ENCODE results near the gene CDC16. TPM values are rescaled to one million over a fixed set of nuclear protein-coding genes. Genes with fewer than 3 reads are reported as not detected.

The CDC16 gene
- total and polyA plus RNA-seq, 12 donors: 29.2 to 162 (median 55.2) TPM

DNA sequence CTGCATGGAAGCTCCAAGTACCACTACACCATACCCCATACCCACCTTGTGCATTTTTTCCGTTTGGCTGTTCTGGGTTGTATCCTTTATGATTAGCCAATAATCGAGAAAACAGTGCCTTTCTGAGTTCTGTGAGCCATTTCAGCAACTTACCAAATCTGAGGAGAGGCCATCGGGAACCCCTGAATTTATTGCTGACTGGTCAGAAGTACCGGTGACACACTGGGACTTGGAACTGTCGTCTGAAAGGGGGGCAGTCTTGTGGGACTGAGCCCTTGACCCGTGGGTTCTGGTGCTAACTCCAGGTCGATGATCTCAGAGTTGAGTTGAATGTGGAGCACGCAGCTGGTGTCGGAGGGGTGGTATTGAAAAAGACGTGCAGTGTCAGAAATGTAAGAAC, 61.8 kb downstream of the CDC16 start:
- no peak for TF ChIP-seq POLR2A (IDR thresholded peaks at IDR 0.05)
- TF ChIP-seq, protein P1, sequence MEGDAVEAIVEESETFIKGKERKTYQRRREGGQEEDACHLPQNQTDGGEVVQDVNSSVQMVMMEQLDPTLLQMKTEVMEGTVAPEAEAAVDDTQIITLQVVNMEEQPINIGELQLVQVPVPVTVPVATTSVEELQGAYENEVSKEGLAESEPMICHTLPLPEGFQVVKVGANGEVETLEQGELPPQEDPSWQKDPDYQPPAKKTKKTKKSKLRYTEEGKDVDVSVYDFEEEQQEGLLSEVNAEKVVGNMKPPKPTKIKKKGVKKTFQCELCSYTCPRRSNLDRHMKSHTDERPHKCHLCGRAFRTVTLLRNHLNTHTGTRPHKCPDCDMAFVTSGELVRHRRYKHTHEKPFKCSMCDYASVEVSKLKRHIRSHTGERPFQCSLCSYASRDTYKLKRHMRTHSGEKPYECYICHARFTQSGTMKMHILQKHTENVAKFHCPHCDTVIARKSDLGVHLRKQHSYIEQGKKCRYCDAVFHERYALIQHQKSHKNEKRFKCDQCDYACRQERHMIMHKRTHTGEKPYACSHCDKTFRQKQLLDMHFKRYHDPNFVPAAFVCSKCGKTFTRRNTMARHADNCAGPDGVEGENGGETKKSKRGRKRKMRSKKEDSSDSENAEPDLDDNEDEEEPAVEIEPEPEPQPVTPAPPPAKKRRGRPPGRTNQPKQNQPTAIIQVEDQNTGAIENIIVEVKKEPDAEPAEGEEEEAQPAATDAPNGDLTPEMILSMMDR (IDR thresholded peaks at IDR 0.05): no peak
- H3K36me3 ChIP-seq (replicated peaks in 1 of 2): peaks cover 0 to 34% of the 10 kb centered on the region in 2 donors
- no peak overlapping the region for H3K4me3 ChIP-seq
- H3K27ac ChIP-seq: no peak overlapping the region
- no peaks in the 10 kb centered on the region for H3K4me1 ChIP-seq (replicated peaks in 1 of 2)
- no peak for DNase-seq
- no peaks in the 10 kb centered on the region for H3K9me3 ChIP-seq (replicated peaks in 1 of 3)
- intact Hi-C loops (cut with DNase I): no loop called here
- WGBS, 4 donors: 78 to 89% (median 80%) methylated on average over 10 of the region's 10 CpGs
- no peaks in the 10 kb centered on the region for H3K27me3 ChIP-seq

DNA sequence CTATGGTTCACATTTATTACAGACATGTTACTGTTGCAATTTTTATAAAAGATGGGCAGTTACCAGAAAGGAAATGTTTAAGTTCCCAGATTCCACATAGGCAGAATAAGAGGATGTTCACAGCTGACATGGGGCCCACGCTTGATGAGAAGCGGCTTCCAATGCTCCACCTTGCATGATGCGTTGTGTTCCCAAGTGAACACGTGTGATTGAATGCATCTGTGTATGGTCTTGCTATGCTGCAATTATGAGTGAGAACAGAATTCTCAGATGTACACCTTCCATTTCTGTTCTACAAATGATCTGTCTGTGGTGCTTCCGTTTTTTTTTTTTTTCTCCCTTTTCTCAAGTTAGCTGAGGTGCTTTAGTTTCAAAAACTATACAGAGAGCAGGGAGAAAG, 62.2 kb downstream of the CDC16 start:
- H3K27me3 ChIP-seq: no peaks in the 10 kb centered on the region

DNA sequence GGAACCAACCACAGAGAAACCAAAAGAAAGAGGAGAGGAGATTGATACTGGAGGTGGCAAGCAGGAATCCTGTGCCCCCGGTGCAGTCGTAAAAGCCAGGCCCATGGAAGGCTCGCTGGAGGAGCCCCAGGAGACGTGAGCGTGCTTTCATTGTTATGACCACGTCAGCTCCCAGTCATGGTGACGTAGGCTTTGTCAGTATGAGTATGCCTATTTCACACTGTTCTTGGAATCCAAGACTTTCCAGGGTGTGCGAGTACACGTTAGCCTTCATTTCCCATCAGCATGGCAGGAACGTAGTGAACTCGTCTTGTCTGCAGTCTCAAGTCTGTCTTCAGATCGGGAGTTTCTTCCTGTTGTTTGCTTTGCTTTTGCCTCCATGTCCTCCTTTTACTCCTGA, 64.2 kb downstream of the CDC16 start:
- Histone ChIP-seq H3K4me3 (no peak overlapping the region), H3K4me1 (replicated peaks in 1 of 2) (no peaks in the 10 kb centered on the region), H3K27ac (no peak overlapping the region), H3K36me3 (replicated peaks in 1 of 2) (peaks cover 0 to 45% of the 10 kb centered on the region in 2 donors), H3K9me3 (replicated peaks in 1 of 3) (no peaks in the 10 kb centered on the region), H3K27me3 (no peaks in the 10 kb centered on the region)
- no peak for DNase-seq
- no peak for TF ChIP-seq POLR2A (IDR thresholded peaks at IDR 0.05)
- TF ChIP-seq, protein P1 (IDR thresholded peaks at IDR 0.05): no peak
- WGBS, 4 donors: 89 to 93% (median 92%) methylated on average over 12 of the region's 12 CpGs
- intact Hi-C loops (cut with DNase I): no loop called here

More for the DNA sequence above, 62.2 kb downstream of the CDC16 start:
- WGBS, 4 donors: 89 to 97% (median 91%) methylated on average over 5 of the region's 5 CpGs
- no peak for DNase-seq
- intact Hi-C loops (cut with DNase I): no loop called here
- Histone ChIP-seq H3K4me1 (replicated peaks in 1 of 2) (no peaks in the 10 kb centered on the region), H3K4me3 (no peak overlapping the region), H3K9me3 (replicated peaks in 1 of 3) (no peaks in the 10 kb centered on the region), H3K36me3 (replicated peaks in 1 of 2) (peaks cover 0 to 35% of the 10 kb centered on the region in 2 donors), H3K27ac (no peak overlapping the region)
- TF ChIP-seq POLR2A (IDR thresholded peaks at IDR 0.05): no peak
- TF ChIP-seq, protein P1 (IDR thresholded peaks at IDR 0.05): no peak

DNA sequence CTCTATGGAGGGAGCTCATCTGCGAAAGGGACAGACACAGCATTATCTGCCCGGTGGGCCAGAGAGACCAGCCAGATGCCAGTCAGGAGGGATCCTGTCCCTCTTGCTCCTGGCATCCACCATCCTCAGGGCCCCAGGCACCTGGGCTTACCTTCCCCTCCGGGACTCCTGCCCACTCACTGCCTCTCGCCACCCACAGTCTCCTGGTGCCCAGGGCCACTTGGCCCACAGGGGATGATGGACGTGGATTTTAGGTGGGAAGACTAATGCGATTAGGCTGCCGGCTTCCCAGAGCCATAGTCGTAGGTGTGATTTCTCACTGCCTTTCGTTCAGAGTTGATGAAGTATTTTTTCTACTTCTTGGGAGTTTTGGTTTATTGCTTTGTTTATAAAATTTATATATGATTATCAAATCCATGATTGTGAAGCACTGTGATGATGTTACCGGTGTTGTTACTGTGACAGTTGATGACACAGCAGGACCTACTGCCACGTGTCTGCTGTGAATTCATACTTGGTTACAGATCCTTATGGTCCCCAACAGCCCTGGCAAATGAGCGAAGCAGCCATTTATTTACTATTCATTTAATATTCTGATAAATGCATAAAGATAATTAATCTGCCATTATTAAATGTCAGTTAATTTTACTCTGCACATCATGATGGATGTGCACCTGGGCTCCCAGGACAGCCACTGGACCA, 65.1 kb downstream of the CDC16 start:
- no peak for DNase-seq
- H3K36me3 ChIP-seq (replicated peaks in 1 of 2): peaks cover 0 to 54% of the 10 kb centered on the region in 2 donors
- intact Hi-C loops (cut with DNase I): no loop called here
- H3K27me3 ChIP-seq: no peaks in the 10 kb centered on the region
- H3K27ac ChIP-seq: no peak overlapping the region
- H3K4me3 ChIP-seq: no peak overlapping the region
- WGBS, 4 donors: 91 to 96% (median 95%) methylated on average over 12 of the region's 12 CpGs
- no peaks in the 10 kb centered on the region for H3K9me3 ChIP-seq (replicated peaks in 1 of 3)
- TF ChIP-seq, protein P1 (IDR thresholded peaks at IDR 0.05): no peak
- no peak for TF ChIP-seq POLR2A (IDR thresholded peaks at IDR 0.05)
- no peaks in the 10 kb centered on the region for H3K4me1 ChIP-seq (replicated peaks in 1 of 2)

Measured in adrenal gland (tissue), 12 donors.